RWPE2 (cell line): ENCODE measurements around the gene FCHSD2.

Experiments
- ATAC-seq: fragments of 200-7000 bp; cut with Tn5 transposase; 3 replicates; pipeline ENCODE4 v1.9.1; 2021; ENCODE audit warnings: low read depth
- DNase-seq: peaks from one replicate; pipeline ENCODE4 v3.0.0-alpha.2; 2020; ENCODE audit warnings: low spot score
- H3K27ac ChIP-seq: fragments of 450-650 bp; 2 replicates; pipeline ENCODE4 v1.5.1; 2017; ENCODE audit warnings: mild to moderate bottlenecking; ENCODE audit not compliant: poor library complexity, severe bottlenecking
- H3K27me3 ChIP-seq: fragments of 250-450 bp; sonication (Bioruptor Pico); 2 replicates; pipeline ENCODE4 v1.5.1; 2021; ENCODE audit warnings: mild to moderate bottlenecking, moderate library complexity; ENCODE audit not compliant: insufficient read depth, poor library complexity, severe bottlenecking
- H3K36me3 ChIP-seq: fragments of 250-450 bp; sonication (Bioruptor Pico); 2 replicates; pipeline ENCODE4 v1.5.1; 2020; ENCODE audit warnings: low read depth, mild to moderate bottlenecking, moderate library complexity
- H3K4me1 ChIP-seq: fragments of 250-450 bp; sonication (Bioruptor Pico); 2 replicates; pipeline ENCODE4 v1.5.1; 2021; ENCODE audit warnings: mild to moderate bottlenecking, moderate library complexity; ENCODE audit not compliant: insufficient read depth, poor library complexity, severe bottlenecking
- H3K4me3 ChIP-seq: fragments of 250-450 bp; sonication (Bioruptor Pico); 2 replicates; pipeline ENCODE4 v1.5.1; 2021; ENCODE audit warnings: mild to moderate bottlenecking, moderate library complexity; ENCODE audit not compliant: severe bottlenecking
- H3K9me3 ChIP-seq: fragments of 250-450 bp; sonication (Bioruptor Pico); 2 replicates; pipeline ENCODE4 v1.5.1; 2021; ENCODE audit warnings: mild to moderate bottlenecking, moderate library complexity; ENCODE audit not compliant: severe bottlenecking
- CTCF ChIP-seq: fragments of 450-650 bp; IDR thresholded peaks from one replicate; pipeline ENCODE4 v1.5.1; 2017; ENCODE audit warnings: mild to moderate bottlenecking, moderate library complexity; ENCODE audit not compliant: poor library complexity, severe bottlenecking

FCHSD2 gene

GRCh38 chr11:73117071-73117470, 25.0 kb downstream of the FCHSD2 start:
- no peak for DNase-seq
- ATAC-seq: no peak
- no peaks in the 10 kb centered on the region for H3K27me3 ChIP-seq
- H3K36me3 ChIP-seq: no peaks in the 10 kb centered on the region
- H3K4me3 ChIP-seq: no peak overlapping the region
- no peaks in the 10 kb centered on the region for H3K4me1 ChIP-seq
- H3K9me3 ChIP-seq: no peaks in the 10 kb centered on the region
- H3K27ac ChIP-seq: no peak overlapping the region
- TF ChIP-seq CTCF: no peak

- Histone ChIP-seq H3K27me3 (no peaks in the 10 kb centered on the region), H3K4me3 (no peak overlapping the region), H3K27ac (no peak overlapping the region), H3K4me1 (no peaks in the 10 kb centered on the region), H3K36me3 (no peaks in the 10 kb centered on the region), H3K9me3 (no peaks in the 10 kb centered on the region)
- ATAC-seq (no peak), DNase-seq (no peak)
- TF ChIP-seq CTCF: no peak
Measured at GRCh38 chr11:73116636-73117035, 25.5 kb downstream of the FCHSD2 start.

GRCh38 chr11:73114835-73115220, 27.3 kb downstream of the FCHSD2 start:
- no peaks in the 10 kb centered on the region for H3K9me3 ChIP-seq
- DNase-seq: no peak
- no peak for TF ChIP-seq CTCF
- no peaks in the 10 kb centered on the region for H3K27me3 ChIP-seq
- no peaks in the 10 kb centered on the region for H3K36me3 ChIP-seq
- H3K4me3 ChIP-seq: no peak overlapping the region
- H3K27ac ChIP-seq: no peak overlapping the region
- no peak for ATAC-seq
- no peaks in the 10 kb centered on the region for H3K4me1 ChIP-seq

GRCh38 chr11:73114110-73114834, 27.8 kb downstream of the FCHSD2 start:
- H3K36me3 ChIP-seq: no peaks in the 10 kb centered on the region
- H3K9me3 ChIP-seq: no peaks in the 10 kb centered on the region
- ATAC-seq (peak; percentile 41; the same call in 1 of the 3 replicates), DNase-seq (no peak)
- H3K4me3 ChIP-seq: no peak overlapping the region
- TF ChIP-seq CTCF: no peak
- no peak overlapping the region for H3K27ac ChIP-seq
- H3K4me1 ChIP-seq: no peaks in the 10 kb centered on the region
- no peaks in the 10 kb centered on the region for H3K27me3 ChIP-seq

- DNase-seq (no peak), ATAC-seq (no peak)
- H3K4me1 ChIP-seq: no peaks in the 10 kb centered on the region
- H3K27ac ChIP-seq: no peak overlapping the region
- no peaks in the 10 kb centered on the region for H3K36me3 ChIP-seq
- no peak overlapping the region for H3K4me3 ChIP-seq
- H3K9me3 ChIP-seq: no peaks in the 10 kb centered on the region
- no peak for TF ChIP-seq CTCF
- no peaks in the 10 kb centered on the region for H3K27me3 ChIP-seq
Measured at GRCh38 chr11:73113426-73113825, 28.7 kb downstream of the FCHSD2 start.
